CD4-positive, alpha-beta T cell treated with Interleukin-15 for 1 hour (primary cell): ENCODE data around the gene RCE1.

Experiments used
- DNase-seq: peaks from one replicate; pipeline ENCODE4 v3.0.0-alpha.2; 2020

The RCE1 gene

GRCh38 chr11:66857927-66858185 is 14.6 kb downstream of the RCE1 start:
- DNase-seq = no peak

DNA sequence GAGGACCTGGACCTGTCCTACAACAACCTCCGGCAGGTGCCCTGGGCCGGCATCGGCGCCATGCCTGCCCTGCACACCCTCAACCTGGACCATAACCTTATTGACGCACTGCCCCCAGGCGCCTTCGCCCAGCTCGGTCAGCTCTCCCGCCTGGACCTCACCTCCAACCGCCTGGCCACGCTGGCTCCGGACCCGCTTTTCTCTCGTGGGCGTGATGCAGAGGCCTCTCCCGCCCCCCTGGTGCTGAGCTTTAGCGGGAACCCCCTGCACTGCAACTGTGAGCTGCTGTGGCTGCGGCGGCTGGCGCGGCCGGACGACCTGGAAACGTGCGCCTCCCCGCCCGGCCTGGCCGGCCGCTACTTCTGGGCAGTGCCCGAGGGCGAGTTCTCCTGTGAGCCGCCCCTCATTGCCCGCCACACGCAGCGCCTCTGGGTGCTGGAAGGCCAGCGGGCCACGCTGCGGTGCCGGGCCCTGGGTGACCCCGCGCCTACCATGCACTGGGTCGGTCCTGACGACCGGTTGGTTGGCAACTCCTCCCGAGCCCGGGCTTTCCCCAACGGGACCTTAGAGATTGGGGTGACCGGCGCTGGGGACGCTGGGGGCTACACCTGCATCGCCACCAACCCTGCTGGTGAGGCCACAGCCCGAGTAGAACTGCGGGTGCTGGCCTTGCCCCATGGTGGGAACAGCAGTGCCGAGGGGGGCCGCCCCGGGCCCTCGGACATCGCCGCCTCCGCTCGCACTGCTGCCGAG is 15.1 kb downstream of the RCE1 start:
- DNase-seq = no peak

- no peak for DNase-seq
Measured at GRCh38 chr11:66858939-66859685, 15.9 kb downstream of the RCE1 start.

DNA sequence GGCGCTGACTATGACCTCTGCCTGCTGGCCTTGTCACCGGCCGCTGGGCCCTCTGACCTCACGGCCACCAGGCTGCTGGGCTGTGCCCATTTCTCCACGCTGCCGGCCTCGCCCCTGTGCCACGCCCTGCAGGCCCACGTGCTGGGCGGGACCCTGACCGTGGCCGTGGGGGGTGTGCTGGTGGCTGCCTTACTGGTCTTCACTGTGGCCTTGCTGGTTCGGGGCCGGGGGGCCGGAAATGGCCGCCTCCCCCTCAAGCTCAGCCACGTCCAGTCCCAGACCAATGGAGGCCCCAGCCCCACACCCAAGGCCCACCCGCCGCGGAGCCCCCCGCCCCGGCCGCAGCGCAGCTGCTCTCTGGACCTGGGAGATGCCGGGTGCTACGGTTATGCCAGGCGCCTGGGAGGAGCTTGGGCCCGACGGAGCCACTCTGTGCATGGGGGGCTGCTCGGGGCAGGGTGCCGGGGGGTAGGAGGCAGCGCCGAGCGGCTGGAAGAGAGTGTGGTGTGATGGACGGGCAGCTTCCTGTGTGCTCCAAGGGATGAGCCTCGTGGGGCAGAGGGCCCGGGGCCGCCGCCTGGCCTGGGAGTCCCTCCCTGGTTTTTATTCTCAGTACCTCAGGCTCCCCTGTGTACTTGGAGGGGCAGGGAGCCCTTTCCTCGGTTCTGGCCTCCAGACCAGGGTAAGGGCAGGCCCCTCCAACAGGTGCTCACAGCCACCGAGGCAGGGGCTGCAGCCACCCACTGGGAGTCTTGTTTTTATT is 16.6 kb downstream of the RCE1 start:
- no peak for DNase-seq

DNA sequence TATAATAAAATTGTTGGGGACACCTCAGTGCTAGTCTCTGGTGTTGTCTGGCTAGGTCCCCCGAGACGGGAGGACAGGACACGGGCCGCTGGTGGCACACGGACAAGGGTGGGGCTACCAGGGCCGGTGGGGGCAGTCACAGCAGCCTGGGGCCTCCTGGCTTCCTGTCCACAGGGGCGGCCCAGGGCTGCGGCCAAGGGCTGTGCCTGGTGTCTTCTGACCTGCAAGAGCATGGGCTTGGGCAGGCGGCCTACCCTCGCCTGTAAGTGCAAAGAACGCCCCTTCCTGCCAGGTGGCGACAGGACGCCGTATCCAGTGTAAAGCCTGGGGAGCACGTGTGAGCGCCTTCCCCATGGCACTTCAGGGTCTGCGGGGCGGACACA is 17.2 kb downstream of the RCE1 start:
- no peak for DNase-seq

- no peak for DNase-seq
Measured at GRCh38 chr11:66861038-66861773, 18.0 kb downstream of the RCE1 start.

DNA sequence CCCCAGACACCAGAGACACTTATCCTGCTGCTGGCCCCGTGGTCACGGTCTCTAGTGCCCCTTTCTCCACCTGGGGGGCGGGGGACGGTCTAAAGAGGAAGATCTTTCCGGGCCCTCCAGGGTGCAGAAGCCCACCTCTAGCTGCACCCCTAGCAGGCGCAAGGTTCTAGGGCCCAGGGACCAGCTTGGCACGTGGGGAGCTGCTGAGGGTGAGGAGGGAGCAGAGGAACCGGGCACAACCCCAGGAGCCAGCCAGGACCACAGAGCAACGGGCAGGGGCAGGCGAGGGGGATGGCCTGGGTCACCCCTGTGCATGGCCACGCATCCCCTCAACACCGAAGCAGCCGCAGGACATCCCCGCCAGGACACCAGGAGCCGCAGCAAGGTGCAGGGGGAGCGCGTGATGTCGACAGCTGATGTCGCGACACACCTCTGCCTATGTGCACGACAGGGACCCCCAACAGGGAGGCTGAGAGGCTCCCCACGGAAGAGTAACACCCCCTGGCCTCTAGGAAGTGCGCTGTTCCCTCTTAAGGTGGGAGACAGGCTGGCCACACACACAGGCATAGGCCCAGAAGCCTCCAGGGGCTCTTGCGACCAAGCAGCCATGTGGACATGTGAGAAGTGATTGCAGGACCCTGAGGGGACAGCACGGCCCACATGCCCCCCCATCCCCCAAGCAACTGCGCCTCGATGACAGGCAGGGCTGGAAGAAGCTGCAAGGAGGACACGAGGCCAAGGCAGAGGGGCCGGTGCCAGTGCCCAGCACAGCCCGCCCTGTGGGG is 18.7 kb downstream of the RCE1 start:
- DNase-seq = no peak

GRCh38 chr11:66862559-66863037 is 19.4 kb downstream of the RCE1 start:
- DNase-seq = no peak

DNA sequence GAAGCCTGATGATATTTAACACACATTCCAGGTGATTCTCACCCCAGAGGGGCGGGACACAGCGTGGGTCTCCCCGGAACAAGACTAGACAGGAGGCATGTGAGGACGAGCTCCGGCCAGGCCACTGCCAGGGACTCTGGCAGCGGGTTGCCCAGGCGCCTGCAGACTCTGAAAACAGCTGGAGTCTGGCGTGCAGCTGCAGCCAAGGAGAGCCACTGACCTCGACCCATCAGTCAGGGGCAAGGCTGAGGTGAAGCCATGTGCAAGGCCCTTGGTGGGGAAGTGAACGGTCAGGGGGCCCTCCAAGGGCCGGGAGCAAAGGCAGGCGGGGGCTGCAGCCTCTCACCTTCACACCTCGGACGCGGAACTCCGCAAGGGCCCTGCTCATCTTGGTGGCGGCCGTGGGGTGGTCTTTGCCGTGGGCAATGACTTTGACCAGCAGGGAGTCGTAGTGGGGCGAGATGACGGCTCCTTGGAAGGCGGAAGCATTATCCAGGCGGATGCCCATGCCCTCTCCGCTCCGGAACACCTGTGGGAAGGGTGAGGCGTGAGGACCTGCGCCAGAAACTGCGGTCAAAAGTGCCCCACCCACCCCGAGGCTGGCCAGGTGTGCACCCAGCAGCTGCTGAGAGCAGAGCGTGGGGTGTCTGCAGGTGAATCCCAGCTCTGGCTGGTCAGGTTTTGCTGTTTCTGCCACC is 20.3 kb downstream of the RCE1 start:
- no peak for DNase-seq

DNA sequence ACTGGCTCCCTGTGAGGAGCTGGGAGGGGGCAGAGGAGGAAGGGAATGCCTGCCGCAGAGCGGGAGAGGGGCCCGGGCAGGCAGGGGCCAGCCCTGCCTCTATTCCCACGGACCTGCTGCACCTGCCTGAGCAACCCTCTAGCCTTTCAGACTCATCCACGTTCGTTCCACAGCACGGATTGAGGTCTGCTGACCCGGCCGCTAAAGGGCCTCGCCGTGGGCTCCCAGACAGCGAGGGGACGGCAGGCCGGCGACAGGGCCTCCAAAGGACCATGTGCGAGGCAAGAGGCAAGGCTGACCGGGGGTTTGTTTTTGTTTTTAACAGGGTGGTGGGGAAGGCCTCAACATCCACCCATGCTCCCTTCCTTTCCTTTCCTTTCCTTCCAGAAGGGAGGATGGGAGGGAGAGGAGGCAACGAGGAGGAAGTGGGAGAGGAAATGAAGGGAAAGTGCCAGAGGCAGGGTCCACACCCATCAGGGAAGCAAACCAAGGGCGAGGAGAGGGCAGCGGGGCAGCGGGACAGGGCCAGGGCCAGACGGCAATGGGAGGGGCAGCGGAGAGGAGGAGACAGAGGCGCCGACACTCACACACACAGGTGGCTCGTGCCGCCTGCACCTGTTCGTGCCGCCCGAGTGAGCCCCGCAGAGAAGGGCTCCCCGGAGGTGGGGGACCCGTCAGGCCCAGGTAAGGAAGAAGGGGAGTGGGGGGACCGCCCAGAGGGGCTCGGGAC is 21.1 kb downstream of the RCE1 start:
- no peak for DNase-seq

DNA sequence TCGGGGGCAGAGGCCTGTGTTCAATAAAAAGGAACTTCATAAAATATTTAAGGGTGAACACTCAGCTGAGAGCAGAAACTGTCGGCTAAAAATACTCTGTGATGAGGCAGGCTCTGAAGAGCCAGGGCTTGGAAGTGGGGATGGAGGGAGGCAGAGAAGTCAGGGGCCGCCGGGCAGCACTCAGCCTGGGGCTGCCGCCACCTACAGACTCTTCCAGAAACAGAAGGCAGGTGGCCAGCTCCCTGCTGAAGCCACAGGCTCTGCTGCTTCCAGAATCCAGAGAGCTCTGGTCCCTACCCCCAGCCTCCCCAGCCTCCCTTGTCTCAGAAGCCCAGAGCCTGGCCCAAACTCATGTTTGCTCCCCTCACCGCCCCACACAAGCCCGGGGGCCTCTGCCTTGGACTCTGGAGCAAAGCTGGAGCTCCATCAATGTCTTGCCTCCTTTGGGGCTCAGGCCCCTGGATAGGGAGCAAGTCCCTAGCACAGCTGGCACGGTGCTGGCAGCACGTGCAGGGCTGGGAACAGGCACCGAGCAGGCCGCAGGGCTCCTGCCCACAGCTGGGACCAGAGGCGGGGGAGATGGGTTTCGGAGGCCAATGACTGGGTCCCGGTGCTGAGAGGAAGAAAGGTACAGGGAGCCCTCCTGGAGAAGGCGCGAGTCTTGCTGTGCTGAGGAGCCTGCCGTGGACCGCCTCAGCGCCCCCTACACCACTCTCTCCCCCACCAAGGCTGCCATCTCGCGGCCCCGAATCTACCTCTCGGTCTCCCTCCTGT is 21.9 kb downstream of the RCE1 start:
- no peak for DNase-seq

DNA sequence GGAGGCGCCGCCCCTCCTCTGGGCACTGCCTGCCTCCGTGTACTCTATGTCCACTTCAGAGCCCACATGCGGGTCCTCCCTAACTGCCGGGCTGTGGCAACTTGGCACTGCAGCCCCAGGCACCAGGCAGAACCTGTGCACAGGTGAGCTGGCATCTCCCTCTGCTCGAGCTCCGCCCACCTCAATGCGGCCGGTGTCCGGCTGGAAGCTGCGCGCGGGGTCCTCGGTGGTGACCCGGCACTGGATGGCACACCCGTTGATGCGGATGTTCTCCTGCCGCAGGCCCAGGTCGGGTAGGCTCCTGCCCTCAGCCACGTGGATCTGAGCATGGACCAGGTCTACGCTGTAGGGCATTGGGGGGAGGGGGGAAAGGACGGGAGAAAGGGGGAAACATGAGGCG is 22.8 kb downstream of the RCE1 start:
- no peak for DNase-seq

GRCh38 chr11:66866511-66866986 is 23.3 kb downstream of the RCE1 start:
- DNase-seq = no peak

DNA sequence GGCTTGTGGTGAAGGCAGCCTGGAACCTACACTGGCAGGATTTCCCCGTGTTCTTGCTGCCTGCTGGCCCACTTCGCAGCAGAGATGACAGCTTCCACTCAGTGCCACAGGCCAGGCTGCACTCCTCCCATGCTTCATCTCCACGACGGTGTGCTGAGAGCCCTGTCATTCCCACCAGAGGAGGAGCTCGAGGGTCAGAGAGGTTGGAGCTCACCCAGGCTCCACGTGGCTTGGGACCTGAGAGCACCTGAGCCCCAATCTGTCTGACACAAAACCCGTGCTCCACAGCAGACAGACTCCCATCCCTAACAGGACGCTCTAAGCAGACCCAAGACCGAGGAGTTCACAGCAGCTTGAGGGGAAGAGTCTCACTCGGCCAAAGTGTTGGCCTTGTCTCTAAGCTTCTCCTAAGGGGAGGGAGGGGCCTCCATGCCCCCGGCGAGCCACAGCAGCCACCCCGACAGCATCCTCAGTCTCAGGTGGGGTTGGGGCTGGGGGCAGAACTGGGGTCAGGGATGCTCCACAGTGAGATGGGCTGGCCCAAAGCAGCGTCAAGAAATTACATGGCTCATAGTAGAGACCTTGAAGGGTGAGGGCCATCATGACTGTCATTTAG is 24.3 kb downstream of the RCE1 start:
- DNase-seq = no peak

GRCh38 chr11:66868082-66868725 is 25.0 kb downstream of the RCE1 start:
- DNase-seq = no peak

DNA sequence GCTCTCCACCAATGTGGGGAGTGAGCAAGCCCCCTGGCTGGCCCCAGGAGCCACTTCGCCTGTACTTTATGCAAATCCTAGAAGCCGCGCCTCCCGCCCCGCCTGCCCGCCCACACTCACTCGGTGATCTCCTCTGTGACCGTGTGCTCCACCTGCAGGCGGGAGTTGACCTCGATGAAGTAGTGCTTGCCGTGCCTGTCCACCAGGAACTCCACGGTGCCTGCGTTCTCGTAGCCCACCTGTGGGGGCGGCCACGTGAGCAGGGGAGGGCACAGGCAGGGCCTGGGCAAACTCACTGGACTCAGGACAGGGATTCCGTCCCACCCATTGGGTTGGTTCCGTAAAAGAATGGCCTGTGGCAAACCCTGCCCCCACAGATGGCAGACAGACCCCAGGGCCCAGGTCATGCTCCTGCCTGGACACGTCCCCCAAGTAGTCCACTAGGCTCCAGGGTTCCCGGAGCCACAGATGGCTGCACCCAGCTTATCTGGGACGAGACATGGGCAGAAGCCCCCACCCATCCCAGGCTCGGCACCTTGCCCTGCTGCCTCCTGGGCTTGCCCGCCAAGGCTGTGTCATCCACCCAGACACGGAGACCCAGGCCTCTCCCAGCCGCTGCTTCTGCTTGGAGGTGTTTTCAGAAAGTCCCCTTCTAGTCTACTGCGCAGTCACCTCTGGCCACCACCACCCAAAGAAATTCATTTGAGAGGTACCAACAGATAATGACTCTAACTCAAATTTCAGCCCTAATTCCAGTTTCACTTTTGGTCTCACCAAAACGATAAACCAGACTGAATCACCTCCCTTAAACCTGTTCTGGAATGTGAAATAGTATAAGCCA is 25.7 kb downstream of the RCE1 start:
- DNase-seq = peak; percentile 76

GRCh38 chr11:66869567-66869870 is 26.3 kb downstream of the RCE1 start:
- DNase-seq = no peak

GRCh38 chr11:66870131-66870530 is 26.9 kb downstream of the RCE1 start:
- no peak for DNase-seq
